Nephron (organoid): Measurements from ENCODE around the gene RPRD1A.

Experiments used
- H3K27ac Mint-ChIP-seq, 3 experiments: 2 replicates each; pipeline ENCODE4 v1.8.0; 2020; ENCODE audit warnings: mixed read lengths in 3 of 3, mild to moderate bottlenecking in 2 of 3, moderate library complexity in 1 of 3
- H3K27me3 Mint-ChIP-seq: 2 replicates; pipeline ENCODE4 v1.8.0; 2021; ENCODE audit warnings: low read depth, mild to moderate bottlenecking, moderate library complexity, mixed read lengths
- H3K36me3 Mint-ChIP-seq: 2 replicates; pipeline ENCODE4 v1.8.0; 2020; ENCODE audit warnings: low read depth, mixed read lengths
- H3K4me1 Mint-ChIP-seq: 2 replicates; pipeline ENCODE4 v1.8.0; 2020; ENCODE audit warnings: mixed read lengths
- H3K4me3 Mint-ChIP-seq, 3 experiments: 2 replicates each; pipeline ENCODE4 v1.8.0; 2020; ENCODE audit warnings: mild to moderate bottlenecking in 3 of 3, mixed read lengths in 3 of 3, moderate library complexity in 2 of 3
- H3K9me3 Mint-ChIP-seq: 2 replicates; pipeline ENCODE4 v1.8.0; 2020; ENCODE audit warnings: mixed read lengths
- TF ChIP-seq, protein P1 (sequence below), 3 experiments: fragments of 200-600 bp; sonication (generic); IDR thresholded peaks; one replicate each; pipeline ENCODE4 v1.5.0; 2021; ENCODE audit warnings: antibody characterized with exemption in 3 of 3; ENCODE audit not compliant: unreplicated experiment in 3 of 3

RPRD1A gene

DNA sequence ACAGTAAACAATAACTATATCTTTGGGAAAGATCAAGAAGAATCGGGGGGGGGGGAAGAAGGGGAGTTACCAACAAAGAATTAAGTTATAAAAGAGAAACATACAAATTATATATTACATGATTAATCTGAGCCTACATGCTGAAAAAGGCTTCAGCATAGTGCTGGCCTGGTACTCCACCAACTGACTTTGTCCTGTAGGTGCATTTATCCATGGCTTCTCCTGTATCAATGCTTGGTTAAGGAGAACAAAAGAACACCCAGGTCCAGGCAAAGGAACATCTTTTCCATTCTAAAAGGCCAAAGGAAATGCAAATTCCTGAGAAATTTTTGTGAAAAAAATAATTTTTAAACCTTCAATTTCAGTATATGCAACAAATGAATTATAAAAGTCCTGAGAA lies 24.2 kb downstream of the RPRD1A start:
- H3K4me3 Mint-ChIP-seq = no peak overlapping the region
- H3K27ac Mint-ChIP-seq = no peak overlapping the region
- no peaks in the 10 kb centered on the region for H3K27me3 Mint-ChIP-seq
- peaks cover 35% of the 10 kb centered on the region for H3K9me3 Mint-ChIP-seq
- H3K36me3 Mint-ChIP-seq = peaks cover 66% of the 10 kb centered on the region
- H3K4me1 Mint-ChIP-seq = no peaks in the 10 kb centered on the region
- TF ChIP-seq, protein P1, sequence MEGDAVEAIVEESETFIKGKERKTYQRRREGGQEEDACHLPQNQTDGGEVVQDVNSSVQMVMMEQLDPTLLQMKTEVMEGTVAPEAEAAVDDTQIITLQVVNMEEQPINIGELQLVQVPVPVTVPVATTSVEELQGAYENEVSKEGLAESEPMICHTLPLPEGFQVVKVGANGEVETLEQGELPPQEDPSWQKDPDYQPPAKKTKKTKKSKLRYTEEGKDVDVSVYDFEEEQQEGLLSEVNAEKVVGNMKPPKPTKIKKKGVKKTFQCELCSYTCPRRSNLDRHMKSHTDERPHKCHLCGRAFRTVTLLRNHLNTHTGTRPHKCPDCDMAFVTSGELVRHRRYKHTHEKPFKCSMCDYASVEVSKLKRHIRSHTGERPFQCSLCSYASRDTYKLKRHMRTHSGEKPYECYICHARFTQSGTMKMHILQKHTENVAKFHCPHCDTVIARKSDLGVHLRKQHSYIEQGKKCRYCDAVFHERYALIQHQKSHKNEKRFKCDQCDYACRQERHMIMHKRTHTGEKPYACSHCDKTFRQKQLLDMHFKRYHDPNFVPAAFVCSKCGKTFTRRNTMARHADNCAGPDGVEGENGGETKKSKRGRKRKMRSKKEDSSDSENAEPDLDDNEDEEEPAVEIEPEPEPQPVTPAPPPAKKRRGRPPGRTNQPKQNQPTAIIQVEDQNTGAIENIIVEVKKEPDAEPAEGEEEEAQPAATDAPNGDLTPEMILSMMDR (IDR thresholded peaks at IDR 0.05; ENCODE audit: unreplicated experiment in 3 of 3) = no peak

DNA sequence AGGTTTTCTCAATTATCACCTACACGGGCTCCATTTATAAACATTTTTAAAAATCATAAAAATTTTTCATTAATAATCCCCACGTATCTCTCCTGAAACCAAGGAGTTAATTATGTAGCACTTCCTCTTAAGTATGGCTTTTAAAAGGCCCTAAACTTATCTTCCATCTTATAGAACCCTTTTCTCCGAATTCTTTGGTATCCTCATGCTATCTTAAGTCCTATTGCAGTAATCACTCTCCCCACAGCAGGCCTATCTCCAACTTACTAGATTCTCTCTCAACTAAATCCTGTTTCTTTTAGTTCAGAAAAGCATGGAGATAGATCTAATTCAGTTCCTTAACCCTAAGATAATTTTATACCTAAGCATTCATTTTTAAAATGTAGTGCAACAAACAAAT lies 26.2 kb downstream of the RPRD1A start:
- H3K36me3 Mint-ChIP-seq = peaks cover 64% of the 10 kb centered on the region
- H3K9me3 Mint-ChIP-seq = peaks cover 33% of the 10 kb centered on the region
- no peak overlapping the region for H3K27ac Mint-ChIP-seq
- H3K27me3 Mint-ChIP-seq = no peaks in the 10 kb centered on the region
- no peaks in the 10 kb centered on the region for H3K4me1 Mint-ChIP-seq
- TF ChIP-seq, protein P1 (IDR thresholded peaks at IDR 0.05; ENCODE audit: unreplicated experiment in 3 of 3) = no peak
- no peak overlapping the region for H3K4me3 Mint-ChIP-seq

DNA sequence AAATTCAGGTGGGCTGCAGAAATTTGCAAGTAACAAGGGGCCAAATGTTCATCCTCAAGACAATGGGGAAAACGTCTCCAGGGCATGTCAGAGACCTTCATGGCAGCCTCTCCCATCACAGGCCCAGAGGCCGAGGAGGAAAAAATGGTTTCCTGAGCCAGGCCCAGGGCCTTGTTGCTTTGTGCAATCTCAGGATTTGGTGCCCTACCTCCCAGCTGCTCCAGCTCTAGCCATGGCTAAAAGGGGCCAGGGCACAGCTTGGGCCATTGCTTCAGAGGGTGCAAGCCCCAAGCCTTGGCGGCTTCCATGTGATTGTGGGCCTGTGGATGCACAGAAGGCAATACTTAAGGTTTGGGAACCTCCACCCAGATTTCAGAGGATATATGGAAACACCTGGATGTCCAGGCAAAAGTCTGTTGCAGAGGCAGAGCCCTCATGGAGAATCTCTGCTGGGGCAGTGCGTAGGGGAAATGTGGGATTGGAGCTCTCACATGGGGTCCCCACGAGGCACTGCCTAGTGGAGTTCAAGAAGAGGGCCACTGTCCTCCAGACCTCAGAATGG lies 29.2 kb downstream of the RPRD1A start:
- TF ChIP-seq, protein P1 (IDR thresholded peaks at IDR 0.05; ENCODE audit: unreplicated experiment in 3 of 3) = no peak
- H3K4me3 Mint-ChIP-seq = no peak overlapping the region

DNA sequence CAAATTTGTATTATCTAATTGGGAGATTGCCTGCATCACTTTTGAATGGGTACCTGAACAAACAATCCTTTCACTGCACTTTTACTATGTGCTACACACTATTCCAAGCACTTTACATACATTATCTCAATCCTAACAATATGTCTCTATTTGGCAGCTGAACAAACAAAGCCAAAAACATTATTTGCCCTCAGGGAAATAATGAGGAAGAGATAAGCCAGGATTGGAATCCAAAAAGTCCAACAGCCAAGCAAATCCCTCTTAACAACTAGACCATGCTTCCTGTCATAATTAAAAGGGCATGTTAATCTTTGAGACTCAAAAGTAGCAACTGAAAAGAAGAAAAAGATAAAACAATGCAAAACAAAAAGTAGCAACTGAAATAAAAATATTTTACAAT lies 32.1 kb downstream of the RPRD1A start:
- H3K4me1 Mint-ChIP-seq = peaks cover 10% of the 10 kb centered on the region
- H3K27me3 Mint-ChIP-seq = no peaks in the 10 kb centered on the region
- peaks cover 21% of the 10 kb centered on the region for H3K9me3 Mint-ChIP-seq
- peaks cover 71% of the 10 kb centered on the region for H3K36me3 Mint-ChIP-seq
- peak overlapping the region in 1 of 3 experiments; percentile 43 for H3K27ac Mint-ChIP-seq
- no peak overlapping the region for H3K4me3 Mint-ChIP-seq
- TF ChIP-seq, protein P1 (IDR thresholded peaks at IDR 0.05; ENCODE audit: unreplicated experiment in 3 of 3) = no peak

More for the DNA sequence above, 29.2 kb downstream of the RPRD1A start:
- no peaks in the 10 kb centered on the region for H3K27me3 Mint-ChIP-seq
- H3K4me1 Mint-ChIP-seq = peaks cover 10% of the 10 kb centered on the region
- peaks cover 29% of the 10 kb centered on the region for H3K9me3 Mint-ChIP-seq
- no peak overlapping the region for H3K27ac Mint-ChIP-seq
- H3K36me3 Mint-ChIP-seq = peaks cover 63% of the 10 kb centered on the region

DNA sequence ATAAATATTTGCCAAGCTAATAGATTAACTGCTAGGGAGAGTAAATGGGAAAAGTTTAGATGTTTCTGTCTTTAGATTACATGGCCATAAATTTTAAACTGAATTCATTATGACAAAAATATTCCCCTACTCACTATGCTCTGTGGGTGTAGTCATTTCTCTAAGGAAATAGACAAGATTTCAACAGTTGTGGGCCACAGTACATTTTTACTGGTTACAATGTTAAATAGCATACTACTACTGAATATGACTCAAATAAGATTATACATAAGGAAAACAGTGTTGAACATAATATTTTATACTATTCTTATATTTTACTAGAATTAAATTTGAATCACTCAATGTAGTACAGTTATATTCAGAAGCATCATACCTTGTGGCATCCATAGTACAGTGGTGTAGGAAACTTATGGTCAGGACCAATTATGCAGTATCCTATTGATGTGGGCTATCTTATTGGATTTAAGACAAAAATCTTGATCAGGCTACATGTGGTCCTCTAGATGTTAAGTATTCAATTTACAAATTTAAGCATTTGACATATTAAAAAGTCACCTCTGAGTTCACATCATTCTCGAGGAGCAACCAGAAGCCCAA lies 33.0 kb downstream of the RPRD1A start:
- H3K27me3 Mint-ChIP-seq = no peaks in the 10 kb centered on the region
- H3K27ac Mint-ChIP-seq = no peak overlapping the region
- peaks cover 10% of the 10 kb centered on the region for H3K4me1 Mint-ChIP-seq
- H3K36me3 Mint-ChIP-seq = peaks cover 64% of the 10 kb centered on the region
- H3K4me3 Mint-ChIP-seq = no peak overlapping the region
- H3K9me3 Mint-ChIP-seq = peaks cover 15% of the 10 kb centered on the region
- TF ChIP-seq, protein P1 (IDR thresholded peaks at IDR 0.05; ENCODE audit: unreplicated experiment in 3 of 3) = no peak

DNA sequence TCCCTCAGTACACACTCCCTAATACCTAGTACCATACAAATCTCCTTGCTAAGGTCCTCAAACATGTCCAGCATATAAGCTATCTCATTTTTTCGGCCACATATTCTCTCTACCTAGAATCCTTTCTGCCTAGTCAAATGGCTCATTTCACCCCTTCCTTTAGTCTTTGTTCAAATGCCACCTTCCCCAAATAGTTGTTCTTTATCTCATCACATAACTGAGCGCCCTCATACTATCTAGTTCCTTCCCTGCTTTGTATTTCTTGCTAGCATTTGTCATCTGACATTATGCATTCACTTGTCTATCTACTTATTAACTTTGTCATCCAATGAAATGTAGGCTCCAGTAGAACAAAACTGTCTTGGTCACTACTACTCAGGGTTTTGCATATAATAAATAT lies 35.5 kb downstream of the RPRD1A start:
- TF ChIP-seq, protein P1 (IDR thresholded peaks at IDR 0.05; ENCODE audit: unreplicated experiment in 3 of 3) = no peak
- H3K36me3 Mint-ChIP-seq = peaks cover 56% of the 10 kb centered on the region
- H3K4me3 Mint-ChIP-seq = no peak overlapping the region
- H3K27ac Mint-ChIP-seq = no peak overlapping the region
- peaks cover 10% of the 10 kb centered on the region for H3K4me1 Mint-ChIP-seq
- H3K27me3 Mint-ChIP-seq = no peaks in the 10 kb centered on the region
- peaks cover 3% of the 10 kb centered on the region for H3K9me3 Mint-ChIP-seq
